ENCODE data around the gene SEC23IP. TPM values are rescaled to one million over a fixed set of nuclear protein-coding genes. Genes with fewer than 3 reads are reported as not detected.

The SEC23IP gene
- total RNA-seq, 1 experiment from 2014 or later, result 132 TPM

GRCh38 chr10:119853574-119853973 is 39.0 kb upstream of the SEC23IP start:
- no peaks in the 10 kb centered on the region for H3K9me3 ChIP-seq (ENCODE audit: control insufficient read depth, insufficient read depth, low read depth, low read length)
- ATAC-seq (no peak), DNase-seq (ENCODE audit: low read depth, low spot score) (no peak)
- TF ChIP-seq SIN3A (IDR thresholded peaks at IDR 0.05; ENCODE audit: borderline replicate concordance, insufficient read depth, low read depth, low read length) (no peak), REST (IDR thresholded peaks at IDR 0.05; ENCODE audit: insufficient read depth in 1 of 2, low read depth in 2 of 2, low read length in 1 of 2) (no peak), TCF7L2 (IDR thresholded peaks at IDR 0.05; ENCODE audit: low read depth, low read length) (no peak), CTCF (IDR thresholded peaks at IDR 0.05) (no peak), POLR2AphosphoS5 (IDR thresholded peaks at IDR 0.05; ENCODE audit: low read depth, low read length) (no peak)
- H3K27ac ChIP-seq (ENCODE audit: low read length), result no peak overlapping the region
- H3K27me3 ChIP-seq (ENCODE audit: control insufficient read depth, insufficient read depth, low read length), result no peaks in the 10 kb centered on the region
- POLR2A ChIA-PET, result no interaction called here
- CTCF ChIA-PET, result no interaction called here
- intact Hi-C loops (cut with micrococcal nuclease; ENCODE audit: unreplicated experiment) (loop anchor here (10.0 kb wide), 1 partner anchor 249 kb away; no protein-coding TSS in a partner anchor), in situ Hi-C loops (cut with HindIII; ENCODE audit: low pct_unique_long_range_greater_than_20kb, low sequenced_read_pairs) (no loop called here)
- 0 out of 2 replicates have a peak, but pooled peaks cover 3% of the 10 kb centered on the region for H3K4me1 ChIP-seq (ENCODE audit: control insufficient read depth, insufficient read depth, low read length)
- BruUV-seq (replicated peaks), result no TSS peak
- peaks cover 42% of the 10 kb centered on the region for H3K36me3 ChIP-seq (ENCODE audit: control insufficient read depth, insufficient read depth, low read length)
- H3K4me3 ChIP-seq (ENCODE audit: low read depth in 2 of 2, low read length in 2 of 2), result no peak overlapping the region

- H3K4me3 ChIP-seq (ENCODE audit: low read depth in 2 of 2, low read length in 2 of 2), result no peak overlapping the region
- H3K27ac ChIP-seq (ENCODE audit: low read length), result no peak overlapping the region
- BruUV-seq (replicated peaks), result no TSS peak
- ATAC-seq, result no peak
- H3K27me3 ChIP-seq (ENCODE audit: control insufficient read depth, insufficient read depth, low read length), result no peaks in the 10 kb centered on the region
- DNase-seq (ENCODE audit: low read depth, low spot score), result no peak
- no peaks in the 10 kb centered on the region for H3K9me3 ChIP-seq (ENCODE audit: control insufficient read depth, insufficient read depth, low read depth, low read length)
- peaks cover 24% of the 10 kb centered on the region for H3K36me3 ChIP-seq (ENCODE audit: control insufficient read depth, insufficient read depth, low read length)
- intact Hi-C loops (cut with micrococcal nuclease; ENCODE audit: unreplicated experiment), result loop anchor here (2.0 to 10.0 kb wide), 2 partner anchors 107 to 253 kb away; no protein-coding TSS in a partner anchor
- ChIA-PET POLR2A (no interaction called here), CTCF (no interaction called here)
- TF ChIP-seq REST (IDR thresholded peaks at IDR 0.05; ENCODE audit: insufficient read depth in 1 of 2, low read depth in 2 of 2, low read length in 1 of 2) (no peak), POLR2AphosphoS5 (IDR thresholded peaks at IDR 0.05; ENCODE audit: low read depth, low read length) (no peak), TCF7L2 (IDR thresholded peaks at IDR 0.05; ENCODE audit: low read depth, low read length) (no peak), CTCF (IDR thresholded peaks at IDR 0.05) (no peak), SIN3A (IDR thresholded peaks at IDR 0.05; ENCODE audit: borderline replicate concordance, insufficient read depth, low read depth, low read length) (no peak)
- peaks cover 17% of the 10 kb centered on the region for H3K4me1 ChIP-seq (ENCODE audit: control insufficient read depth, insufficient read depth, low read length)
- in situ Hi-C loops (cut with HindIII; ENCODE audit: low pct_unique_long_range_greater_than_20kb, low sequenced_read_pairs), result no loop called here
These were observed 34.5 kb upstream of the SEC23IP start for GRCh38 chr10:119858063-119858462.
